Measurements from ENCODE around the gene TMEM247. TPM values are rescaled to one million over a fixed set of nuclear protein-coding genes. Genes with fewer than 3 reads are reported as not detected.

TMEM247 gene
- total and polyA plus RNA-seq, 12 donors: not detected

- intact Hi-C loops (cut with DNase I): no loop called here
- WGBS, 4 donors: 96 to 98% (median 96%) methylated on average over 3 of the region's 3 CpGs
- H3K9me3 ChIP-seq (replicated peaks in 1 of 3): no peaks in the 10 kb centered on the region
- H3K4me3 ChIP-seq: no peak overlapping the region
- no peaks in the 10 kb centered on the region for H3K27me3 ChIP-seq
- no peaks in the 10 kb centered on the region for H3K36me3 ChIP-seq (replicated peaks in 1 of 2)
- no peak overlapping the region for H3K27ac ChIP-seq
- DNase-seq: no peak
- TF ChIP-seq POLR2A (IDR thresholded peaks at IDR 0.05): no peak
- TF ChIP-seq CTCF (IDR thresholded peaks at IDR 0.05): no peak
- no peaks in the 10 kb centered on the region for H3K4me1 ChIP-seq (replicated peaks in 1 of 2)
These were observed 29.4 kb downstream of the TMEM247 start for GRCh38 chr2:46508759-46509158.

- no peaks in the 10 kb centered on the region for H3K4me1 ChIP-seq (replicated peaks in 1 of 2)
- no peak for DNase-seq
- TF ChIP-seq POLR2A (IDR thresholded peaks at IDR 0.05) (no peak), CTCF (IDR thresholded peaks at IDR 0.05) (no peak)
- no peak overlapping the region for H3K27ac ChIP-seq
- H3K36me3 ChIP-seq (replicated peaks in 1 of 2): no peaks in the 10 kb centered on the region
- H3K27me3 ChIP-seq: no peaks in the 10 kb centered on the region
- WGBS, 4 donors: 88 to 94% (median 92%) methylated on average over 3 of the region's 3 CpGs
- peaks cover 0 to 6% (median under 1%) of the 10 kb centered on the region in 3 donors for H3K9me3 ChIP-seq (replicated peaks in 1 of 3)
- intact Hi-C loops (cut with DNase I): no loop called here
- no peak overlapping the region for H3K4me3 ChIP-seq
These were observed 30.4 kb downstream of the TMEM247 start for GRCh38 chr2:46509804-46510203.

- DNase-seq: no peak
- H3K4me3 ChIP-seq: no peak overlapping the region
- intact Hi-C loops (cut with DNase I): no loop called here
- WGBS, 4 donors: 78 to 94% (median 79%) methylated on average over 2 to 5 of the region's 5 CpGs
- no peak overlapping the region for H3K27ac ChIP-seq
- no peaks in the 10 kb centered on the region for H3K4me1 ChIP-seq (replicated peaks in 1 of 2)
- H3K27me3 ChIP-seq: no peaks in the 10 kb centered on the region
- H3K36me3 ChIP-seq (replicated peaks in 1 of 2): no peaks in the 10 kb centered on the region
- peaks cover 0 to 8% (median 3%) of the 10 kb centered on the region in 3 donors for H3K9me3 ChIP-seq (replicated peaks in 1 of 3)
- no peak for TF ChIP-seq CTCF (IDR thresholded peaks at IDR 0.05)
- no peak for TF ChIP-seq POLR2A (IDR thresholded peaks at IDR 0.05)
These were observed 31.3 kb downstream of the TMEM247 start for GRCh38 chr2:46510598-46511177.

- H3K27ac ChIP-seq: no peak overlapping the region
- WGBS, 4 donors: 85 to 92% (median 88%) methylated on average over 9 to 10 of the region's 10 CpGs
These were observed 32.8 kb downstream of the TMEM247 start for GRCh38 chr2:46512185-46512584.

More at GRCh38 chr2:46512185-46512584, 32.8 kb downstream of the TMEM247 start:
- H3K27me3 ChIP-seq: no peaks in the 10 kb centered on the region
- no peak for DNase-seq
- no peaks in the 10 kb centered on the region for H3K4me1 ChIP-seq (replicated peaks in 1 of 2)
- intact Hi-C loops (cut with DNase I): no loop called here
- peaks cover 0 to 9% (median 3%) of the 10 kb centered on the region in 3 donors for H3K9me3 ChIP-seq (replicated peaks in 1 of 3)
- no peak overlapping the region for H3K4me3 ChIP-seq
- TF ChIP-seq CTCF (IDR thresholded peaks at IDR 0.05) (no peak), POLR2A (IDR thresholded peaks at IDR 0.05) (no peak)
- no peaks in the 10 kb centered on the region for H3K36me3 ChIP-seq (replicated peaks in 1 of 2)

All from adrenal gland (tissue), 12 donors.